K562 (cell line): Measurements from ENCODE around the gene ZNF787. TPM values are rescaled to one million over a fixed set of nuclear protein-coding genes. Genes with fewer than 3 reads are reported as not detected.
"Not testable (repeated sequence)": the region's sequence is repeated elsewhere in the genome, so short reads cannot be mapped to it uniquely, and the experiment has no call there.

Experiments used
- ATAC-seq: fragments of 200-7000 bp; cut with Tn5 transposase; 3 replicates; pipeline ENCODE4 v1.9.1; 2020; ENCODE audit warnings: moderate library complexity
- BruUV-seq: library from RNA; stranded (reverse); fragments of 400-500 nt; replicated peaks from 2 replicates; lab custom pipeline; 2021; lab: Mats Ljungman, UMichigan
- CTCF ChIA-PET: fragments of 300-600 bp; formaldehyde crosslinking; extraction: SDS; loops from one replicate; lab custom pipeline; 2021; ENCODE audit warnings: low intra/inter-chr PET ratio; lab: Yijun Ruan, JAX
- POLR2A ChIA-PET: fragments of 300-600, 350-650 bp; sonication (Branson Sonifier 250); formaldehyde crosslinking; extraction: SDS; loops from one replicate; lab custom pipeline; 2021; ENCODE audit warnings: antibody characterized with exemption, inconsistent platforms; lab: Yijun Ruan, JAX
- DNase-seq, 4 experiments: peaks; one replicate each; pipeline versions ENCODE4 v3.0.0 to v3.0.0-alpha.2; 2011 to 2018; ENCODE audit warnings: low spot score in 3 of 4, mixed read lengths in 3 of 4; ENCODE audit errors: extremely low read depth in 1 of 4
- FAIRE-seq: peaks from 2 replicates; lab custom pipeline; 2011; peaks lifted over from hg19 to GRCh38; lab: Jason Lieb, UNC
- H2AFZ ChIP-seq: 2 replicates; pipeline ENCODE4 v1.6.0; 2011; ENCODE audit warnings: low read depth, low read length, control low read depth, inconsistent platforms
- H3K27ac ChIP-seq: fragments of 200-600 bp; 3 replicates; pipeline ENCODE4 v1.8.0; 2011; ENCODE audit warnings: low read depth, mild to moderate bottlenecking, control low read depth, inconsistent platforms, low read length, moderate library complexity, mixed read lengths; ENCODE audit errors: extremely low read depth
- H3K27me3 ChIP-seq, 2 experiments: fragments of 300-600 bp in 1 of 2; 2 replicates in 1 of 2; 3 replicates in 1 of 2; pipeline versions ENCODE4 v1.6.0 to v1.8.0; 2011; ENCODE audit warnings: inconsistent platforms in 2 of 2, low read length in 2 of 2, mild to moderate bottlenecking in 1 of 2, mixed read lengths in 1 of 2, moderate library complexity in 1 of 2; ENCODE audit not compliant: control insufficient read depth in 2 of 2, insufficient read depth in 2 of 2
- H3K36me3 ChIP-seq: fragments of 300-600 bp; 3 replicates; pipeline ENCODE4 v1.8.0; 2011; ENCODE audit warnings: mild to moderate bottlenecking, low read length, inconsistent platforms; ENCODE audit not compliant: control insufficient read depth, insufficient read depth
- H3K4me1 ChIP-seq, 2 experiments: fragments of 200-600 bp in 1 of 2; replicated peaks in 1 of 2; 2 replicates in 1 of 2; 3 replicates in 1 of 2; pipeline versions ENCODE4 v1.5.1 to v1.8.0; 2011; ENCODE audit warnings: inconsistent platforms in 2 of 2, low read length in 2 of 2, mild to moderate bottlenecking in 1 of 2, mixed read lengths in 1 of 2, moderate library complexity in 1 of 2; ENCODE audit not compliant: control insufficient read depth in 2 of 2, insufficient read depth in 2 of 2
- H3K4me2 ChIP-seq: 2 replicates; pipeline ENCODE4 v1.6.1; 2011; ENCODE audit warnings: low read length, control low read depth, inconsistent platforms, mixed read lengths; ENCODE audit not compliant: insufficient read depth
- H3K4me3 ChIP-seq: fragments of 200-600 bp; sonication (generic), shearing (Covaris generic); 2 replicates; pipeline ENCODE4 v1.5.1; 2016; ENCODE audit warnings: control low read depth, inconsistent platforms
- H3K79me2 ChIP-seq: fragments of 200-600 bp; 3 replicates; pipeline ENCODE4 v1.8.0; 2011; ENCODE audit warnings: low read length, inconsistent platforms; ENCODE audit not compliant: control insufficient read depth, insufficient read depth
- H3K9ac ChIP-seq, 2 experiments: 2 replicates each; pipeline versions ENCODE4 v1.6.0 to v1.6.1; 2011; ENCODE audit warnings: low read depth in 2 of 2, low read length in 2 of 2, control low read depth in 1 of 2, inconsistent platforms in 1 of 2, mild to moderate bottlenecking in 1 of 2, mixed read lengths in 1 of 2; ENCODE audit not compliant: insufficient read depth in 1 of 2
- H3K9me1 ChIP-seq: one replicate; pipeline ENCODE4 v1.6.0; 2011; ENCODE audit warnings: inconsistent platforms, mild to moderate bottlenecking, low read length, moderate library complexity; ENCODE audit not compliant: control insufficient read depth, insufficient read depth
- H3K9me3 ChIP-seq: replicated peaks from 2 replicates; pipeline ENCODE4 v1.5.1; 2011; ENCODE audit warnings: low read depth, low read length, inconsistent platforms; ENCODE audit not compliant: control insufficient read depth, insufficient read depth
- H4K20me1 ChIP-seq: replicated peaks from 2 replicates; pipeline ENCODE4 v1.6.1; 2011; ENCODE audit warnings: low read length, inconsistent platforms, mixed read lengths; ENCODE audit not compliant: control insufficient read depth, insufficient read depth
- C11orf30 ChIP-seq: fragments of 450-650 bp; IDR thresholded peaks from 2 replicates; pipeline ENCODE4 v1.6.1; 2016; ENCODE audit warnings: low read depth, mild to moderate bottlenecking
- MAFF ChIP-seq: IDR thresholded peaks from 2 replicates; pipeline ENCODE4 v1.6.1; 2012; ENCODE audit warnings: low read length, improper control_type of control experiment
- MAFG ChIP-seq: fragments of 450-650 bp; conservative IDR thresholded peaks from 2 replicates; pipeline ENCODE4 v1.6.1; 2016; ENCODE audit warnings: missing genetic modification characterization, missing compliant biosample characterization
- MAFK ChIP-seq: IDR thresholded peaks from 2 replicates; pipeline ENCODE4 v1.6.1; 2011; ENCODE audit warnings: low read length, improper control_type of control experiment
- MTA1 ChIP-seq: fragments of 450-650 bp; IDR thresholded peaks from 2 replicates; pipeline ENCODE4 v1.6.1; 2017; ENCODE audit warnings: borderline replicate concordance
- MTA3 ChIP-seq: fragments of 450-650 bp; formaldehyde crosslinking; IDR thresholded peaks from 2 replicates; pipeline ENCODE4 v1.6.1; 2017; ENCODE audit warnings: mild to moderate bottlenecking, borderline replicate concordance
- MYC ChIP-seq, 2 experiments: fragments of 250-450 bp in 1 of 2; sonication (Bioruptor Pico) in 1 of 2; IDR thresholded peaks; 2 replicates each; pipeline versions ENCODE4 v1.5.1 to v1.6.1; 2012 to 2021; ENCODE audit warnings: low read depth in 2 of 2, borderline replicate concordance in 1 of 2, improper control_type of control experiment in 1 of 2, low read length in 1 of 2, mild to moderate bottlenecking in 1 of 2, moderate library complexity in 1 of 2
- RBM22 ChIP-seq: fragments of 200-400 bp; formaldehyde crosslinking; IDR thresholded peaks from 2 replicates; pipeline ENCODE4 v1.6.1; 2018; ENCODE audit warnings: low read length, low read depth; ENCODE audit not compliant: poor library complexity, severe bottlenecking
- TCFL5 ChIP-seq: fragments of 250-450 bp; sonication (Bioruptor Pico); conservative IDR thresholded peaks from 2 replicates; pipeline ENCODE4 v1.6.1; 2021; ENCODE audit warnings: mild to moderate bottlenecking, moderate library complexity, matching md5 sums
- ZNF316 ChIP-seq: fragments of 450-650 bp; IDR thresholded peaks from 2 replicates; pipeline ENCODE4 v1.6.1; 2016
- WGBS: fragments of 100-300 bp; shearing (Covaris generic); methylation state at CpG from one replicate; pipeline ENCODE4 v1.1.6; 2016; ENCODE audit warnings: low coverage, mixed read lengths; ENCODE audit not compliant: insufficient coverage; ENCODE audit errors: missing lambda C conversion rate; 5-methylcytosine and 5-hydroxymethylcytosine counted together
- in situ Hi-C: fragments of 300-500 bp; cut with MboI; formaldehyde crosslinking; loops from 4 replicates; pipeline ENCODE4 v1.15.0; 2018; ENCODE audit warnings: inconsistent platforms, mixed read lengths
- intact Hi-C: fragments of 100-400 bp; cut with micrococcal nuclease; formaldehyde crosslinking; loops from 2 replicates; pipeline ENCODE4 v1.14.2; 2022
- polyA plus RNA-seq, 8 experiments: library from polyadenylated mRNA; depleted of rRNA in 4 of 8; stranded (reverse) in 5 of 8; unstranded in 3 of 8; fragments of >200 nt; fragmentation: Nextera tagmentation in 2 of 8; fragmentation: Illumina TruSeq in 1 of 8; extraction: Ambion mirVana in 2 of 8; extraction: Trizol in 1 of 8; gene quantifications; 2 replicates each; pipeline versions ENCODE4 v1.2.1 to v1.2.3, GENCODE V29; 2011 to 2014; ENCODE audit warnings: inconsistent platforms in 1 of 8, missing spikeins in 1 of 8
- total RNA-seq, 7 experiments: library from RNA; depleted of rRNA in 6 of 7; stranded (reverse); fragments of >200 nt in 6 of 7; fragmentation: Illumina TruSeq in 2 of 7; extraction: Trizol in 2 of 7; gene quantifications; 2 replicates each; pipeline versions ENCODE4 v1.2.1 to v1.2.3, GENCODE V29; 2011 to 2021; ENCODE audit warnings: low replicate concordance in 1 of 7

Gene ZNF787
- total and polyA plus RNA-seq, 9 of the 15 experiments (the other 6 are each of a cell fraction or from before 2014, with no cell fraction given) = 0.45 to 77.6 (median 7.3) TPM

GRCh38 chr19:56098731-56099568, 22.1 kb downstream of the ZNF787 start:
- no peak overlapping the region for H3K27ac ChIP-seq
- intact Hi-C loops = no loop called here
- no peak for ATAC-seq
- H4K20me1 ChIP-seq = no peaks in the 10 kb centered on the region
- H3K36me3 ChIP-seq = peaks cover 80% of the 10 kb centered on the region
- peak; percentile 76 for TF ChIP-seq C11orf30
- TF ChIP-seq MYC (IDR thresholded peaks at IDR 0.05; ENCODE audit: low read depth, low read length) = no peak
- no peak for TF ChIP-seq MYC (CRISPR knock-in tag; IDR thresholded peaks at IDR 0.05; ENCODE audit: borderline replicate concordance, low read depth)
- no peak for TF ChIP-seq TCFL5
- no peak for TF ChIP-seq MTA1
- TF ChIP-seq MAFF = peak; percentile 54; the same call in 1 of the 2 replicates
- TF ChIP-seq MAFK = peak; percentile 64
- peak; percentile 67 for TF ChIP-seq MAFG (tag)
- peak; percentile 37 for TF ChIP-seq RBM22
- peak; percentile 84 for TF ChIP-seq ZNF316
- TF ChIP-seq MTA3 = no peak
- H3K79me2 ChIP-seq = peaks cover 66% of the 10 kb centered on the region
- CTCF ChIA-PET = no interaction called here
- FAIRE-seq = no peak
- no peak overlapping the region for H3K4me2 ChIP-seq
- POLR2A ChIA-PET = no interaction called here
- no peaks in the 10 kb centered on the region for H3K27me3 ChIP-seq
- H3K9ac ChIP-seq = no peak overlapping the region
- no peaks in the 10 kb centered on the region for H3K9me1 ChIP-seq
- in situ Hi-C loops = no loop called here
- DNase-seq = no peak
- BruUV-seq = no TSS peak
- H3K4me1 ChIP-seq = peaks cover 0 to 22% of the 10 kb centered on the region in 2 experiments; a peak in 1 of 5 replicates
- no peak overlapping the region for H2AFZ ChIP-seq
- 98% methylated on average over 20 of the region's 34 CpGs for WGBS
- H3K4me3 ChIP-seq = no peak overlapping the region
- peaks cover 2% of the 10 kb centered on the region; the same call in 1 of the 2 replicates for H3K9me3 ChIP-seq

GRCh38 chr19:56098237-56098636, 22.9 kb downstream of the ZNF787 start:
- peaks cover 81% of the 10 kb centered on the region for H3K36me3 ChIP-seq
- H3K9me1 ChIP-seq, H3K27me3 ChIP-seq, H3K4me2 ChIP-seq, H3K9ac ChIP-seq, intact Hi-C loops, H3K4me3 ChIP-seq, ATAC-seq, CTCF ChIA-PET, DNase-seq, BruUV-seq, POLR2A ChIA-PET, H3K9me3 ChIP-seq, FAIRE-seq, in situ Hi-C loops, H4K20me1 ChIP-seq, H3K27ac ChIP-seq, H2AFZ ChIP-seq: not testable (repeated sequence)
- peaks cover 0 to 18% of the 10 kb centered on the region in 2 experiments; a peak in 1 of 5 replicates for H3K4me1 ChIP-seq
- H3K79me2 ChIP-seq = peaks cover 67% of the 10 kb centered on the region
- 100% methylated on average over 1 of the region's 21 CpGs for WGBS
